Uterus (tissue), 2 donors: Measurements from ENCODE around the gene TTC38.

Source experiments
- CTCF ChIP-seq, 4 experiments: fragments of 200-600 bp in 2 of 4; fragments of 450-650 bp in 2 of 4; sonication (generic) in 2 of 4; IDR thresholded peaks; one replicate each; pipeline ENCODE4 v1.5.1; 2016 to 2019; ENCODE audit warnings: antibody characterized with exemption in 4 of 4, mild to moderate bottlenecking in 2 of 4, moderate library complexity in 1 of 4
- POLR2A ChIP-seq, 2 donors: fragments of 450-650 bp; IDR thresholded peaks; one replicate each; pipeline ENCODE4 v1.6.1; 2016; ENCODE audit warnings: antibody characterized with exemption in 2 of 2, mild to moderate bottlenecking in 1 of 2, moderate library complexity in 1 of 2

GRCh38 chr22:46251266-46251665 is 16.5 kb upstream of the TTC38 start:
- TF ChIP-seq CTCF (IDR thresholded peaks at IDR 0.05) (no peak), POLR2A (IDR thresholded peaks at IDR 0.05) (no peak)
